HepG2 (cell line): ENCODE results near the gene HTD2. TPM values are rescaled to one million over a fixed set of nuclear protein-coding genes. Genes with fewer than 3 reads are reported as not detected.

Source experiments
- ARNT2 ChIP-seq: sonication (generic); formaldehyde crosslinking; IDR thresholded peaks from 2 replicates; pipeline ENCODE4 v1.8.0; 2022; ENCODE audit warnings: mild to moderate bottlenecking, low read depth, missing genetic modification reagents, moderate library complexity
- EEA1 ChIP-seq: sonication (generic); formaldehyde crosslinking; IDR thresholded peaks from 2 replicates; pipeline ENCODE4 v1.5.1; 2020; ENCODE audit warnings: mild to moderate bottlenecking, missing genetic modification reagents, borderline replicate concordance
- FOXM1 ChIP-seq: sonication (generic); formaldehyde crosslinking; IDR thresholded peaks from 2 replicates; pipeline ENCODE4 v1.5.0; 2020; ENCODE audit warnings: missing genetic modification reagents
- FOXO1 ChIP-seq: sonication (generic); formaldehyde crosslinking; IDR thresholded peaks from 2 replicates; pipeline ENCODE4 v1.4.0; 2020; ENCODE audit warnings: missing genetic modification reagents
- SALL2 ChIP-seq: sonication (generic); formaldehyde crosslinking; IDR thresholded peaks from 2 replicates; pipeline ENCODE4 v1.8.1; 2023; ENCODE audit warnings: mild to moderate bottlenecking, missing genetic modification reagents, inconsistent platforms
- SOX5 ChIP-seq: IDR thresholded peaks from 2 replicates; pipeline ENCODE4 v1.6.1; 2016; ENCODE audit warnings: borderline replicate concordance
- SRY ChIP-seq: sonication (generic); formaldehyde crosslinking; IDR thresholded peaks from 2 replicates; pipeline ENCODE4 v1.8.0; 2022; ENCODE audit warnings: mild to moderate bottlenecking, missing genetic modification reagents
- TMF1 ChIP-seq: sonication (generic); formaldehyde crosslinking; IDR thresholded peaks from 2 replicates; pipeline ENCODE4 v1.8.1; 2022; ENCODE audit warnings: low read depth, missing genetic modification reagents
- ZNF20 ChIP-seq: sonication (generic); formaldehyde crosslinking; IDR thresholded peaks from 2 replicates; pipeline ENCODE4 v1.4.0; 2020; ENCODE audit warnings: mild to moderate bottlenecking, moderate library complexity, missing genetic modification reagents
- ZNF33B ChIP-seq: sonication (generic); formaldehyde crosslinking; IDR thresholded peaks from 2 replicates; pipeline ENCODE4 v1.5.1; 2020; ENCODE audit warnings: mild to moderate bottlenecking, missing genetic modification reagents
- ZNF44 ChIP-seq: sonication (generic); formaldehyde crosslinking; IDR thresholded peaks from 2 replicates; pipeline ENCODE4 v1.5.1; 2020; ENCODE audit warnings: mild to moderate bottlenecking, missing genetic modification reagents
- ZNF577 ChIP-seq: sonication (generic); formaldehyde crosslinking; IDR thresholded peaks from 2 replicates; pipeline ENCODE4 v1.4.0; 2020; ENCODE audit warnings: mild to moderate bottlenecking, low read depth, missing genetic modification reagents, borderline replicate concordance
- ZNF761 ChIP-seq: sonication (generic); formaldehyde crosslinking; conservative IDR thresholded peaks from 2 replicates; pipeline ENCODE4 v1.4.0; 2020; ENCODE audit warnings: mild to moderate bottlenecking, missing genetic modification reagents
- polyA plus RNA-seq, 8 experiments: library from polyadenylated mRNA; depleted of rRNA in 3 of 8; stranded (reverse) in 7 of 8; unstranded in 1 of 8; fragments of >200 nt; fragmentation: Illumina TruSeq in 4 of 8; extraction: Trizol in 4 of 8; gene quantifications; 2 replicates each; pipeline versions ENCODE4 v1.2.1 to v1.2.3, GENCODE V29; 2011 to 2016; ENCODE audit warnings: low read depth in 4 of 8, missing spikeins in 1 of 8, mixed read lengths in 1 of 8; ENCODE audit not compliant: insufficient read depth in 1 of 8
- total RNA-seq, 5 experiments: library from RNA; depleted of rRNA; stranded (reverse); fragments of >200 nt; fragmentation: Illumina TruSeq; extraction: Trizol; gene quantifications; 2 replicates each; pipeline ENCODE4 v1.2.3, GENCODE V29; 2016; ENCODE audit warnings: low read depth in 1 of 5
- TF ChIP-seq, protein P1 (sequence below): sonication (generic); formaldehyde crosslinking; IDR thresholded peaks from 2 replicates; pipeline ENCODE4 v1.4.0; 2020; ENCODE audit warnings: missing genetic modification reagents, low read depth, mild to moderate bottlenecking, borderline replicate concordance
- TF ChIP-seq, protein P2 (sequence below): sonication (generic); formaldehyde crosslinking; IDR thresholded peaks from 2 replicates; pipeline ENCODE4 v1.4.0; 2020; ENCODE audit warnings: missing genetic modification reagents
- TF ChIP-seq, protein P3 (sequence below): sonication (generic); formaldehyde crosslinking; IDR thresholded peaks from 2 replicates; pipeline ENCODE4 v1.5.1; 2020; ENCODE audit warnings: mild to moderate bottlenecking, missing genetic modification reagents, borderline replicate concordance
- TF ChIP-seq, protein P4 (sequence below): IDR thresholded peaks from 2 replicates; pipeline ENCODE4 v1.6.1; 2012; ENCODE audit warnings: low read depth, low read length, improper control_type of control experiment
- TF ChIP-seq, protein P5 (sequence below): sonication (generic); formaldehyde crosslinking; IDR thresholded peaks from 2 replicates; pipeline ENCODE4 v1.4.0; 2020; ENCODE audit warnings: missing genetic modification reagents
- TF ChIP-seq, protein P6 (sequence below): sonication (generic); formaldehyde crosslinking; IDR thresholded peaks from 2 replicates; pipeline ENCODE4 v1.5.0; 2020; ENCODE audit warnings: mild to moderate bottlenecking, missing genetic modification reagents

The HTD2 gene
- total and polyA plus RNA-seq, 2 of the 13 experiments (the other 11 are each of a cell fraction or from before 2014, with no cell fraction given), result 8.6 to 13.7 TPM

DNA sequence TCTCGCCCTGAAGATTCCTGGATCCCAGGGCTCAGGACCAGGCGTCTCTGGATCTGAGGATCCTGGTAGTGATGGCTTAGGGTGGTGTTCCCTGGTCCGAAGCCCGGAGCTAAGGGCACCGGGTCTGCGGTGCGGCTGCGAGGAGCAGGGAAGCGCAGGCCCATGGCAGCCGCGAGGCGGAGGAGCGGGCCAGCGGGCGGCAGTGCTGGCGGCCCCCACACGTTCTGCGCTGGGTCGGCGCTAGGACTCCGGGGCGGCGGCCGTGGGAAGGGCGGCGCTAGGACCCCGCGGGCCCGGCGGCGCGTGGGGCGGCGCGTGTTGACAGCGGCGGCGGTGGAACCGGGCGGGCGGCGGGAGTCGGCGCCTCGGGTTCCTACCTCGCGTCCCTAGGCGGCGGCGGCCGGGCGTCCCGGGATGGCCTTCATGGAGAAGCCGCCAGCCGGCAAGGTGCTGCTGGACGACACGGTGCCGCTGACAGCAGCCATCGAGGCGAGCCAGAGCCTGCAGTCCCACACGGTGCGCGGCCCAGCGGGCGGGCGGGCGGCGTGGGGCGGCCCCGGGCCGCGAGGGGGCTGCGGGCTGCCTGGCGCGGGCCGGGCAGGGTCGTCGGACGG lies 26.4 kb downstream of the HTD2 start, which contains the start of gene PXK (continued):
- TF ChIP-seq, protein P1, sequence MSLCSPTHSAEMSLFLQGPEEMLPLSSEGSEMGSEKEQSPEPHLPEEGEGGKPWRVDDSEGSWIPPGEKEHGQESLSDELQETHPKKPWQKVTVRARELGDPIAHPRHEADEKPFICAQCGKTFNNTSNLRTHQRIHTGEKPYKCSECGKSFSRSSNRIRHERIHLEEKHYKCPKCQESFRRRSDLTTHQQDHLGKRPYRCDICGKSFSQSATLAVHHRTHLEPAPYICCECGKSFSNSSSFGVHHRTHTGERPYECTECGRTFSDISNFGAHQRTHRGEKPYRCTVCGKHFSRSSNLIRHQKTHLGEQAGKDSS (CRISPR knock-in tag), result peak; percentile 48; the same call in 1 of the 2 replicates
- TF ChIP-seq ZNF33B (CRISPR knock-in tag) (no peak), FOXO1 (peak; percentile 89), ZNF44 (CRISPR knock-in tag) (0 out of 2 replicates have a peak, but pooled peaks have one; percentile 40), FOXM1 (no peak), ARNT2 (peak; percentile 88), SOX5 (peak; percentile 23; the same call in 1 of the 2 replicates), ZNF761 (CRISPR knock-in tag) (peak; percentile 71; the same call in 1 of the 2 replicates), TMF1 (peak; percentile 35; the same call in 1 of the 2 replicates), SRY (CRISPR knock-in tag) (no peak; the same call in 1 of the 2 replicates), ZNF20 (CRISPR knock-in tag) (no peak), ZNF577 (CRISPR knock-in tag) (no peak), EEA1 (CRISPR knock-in tag) (0 out of 2 replicates have a peak, but pooled peaks have one; percentile 56), SALL2 (CRISPR knock-in tag) (peak; percentile 91)
- TF ChIP-seq, protein P2, sequence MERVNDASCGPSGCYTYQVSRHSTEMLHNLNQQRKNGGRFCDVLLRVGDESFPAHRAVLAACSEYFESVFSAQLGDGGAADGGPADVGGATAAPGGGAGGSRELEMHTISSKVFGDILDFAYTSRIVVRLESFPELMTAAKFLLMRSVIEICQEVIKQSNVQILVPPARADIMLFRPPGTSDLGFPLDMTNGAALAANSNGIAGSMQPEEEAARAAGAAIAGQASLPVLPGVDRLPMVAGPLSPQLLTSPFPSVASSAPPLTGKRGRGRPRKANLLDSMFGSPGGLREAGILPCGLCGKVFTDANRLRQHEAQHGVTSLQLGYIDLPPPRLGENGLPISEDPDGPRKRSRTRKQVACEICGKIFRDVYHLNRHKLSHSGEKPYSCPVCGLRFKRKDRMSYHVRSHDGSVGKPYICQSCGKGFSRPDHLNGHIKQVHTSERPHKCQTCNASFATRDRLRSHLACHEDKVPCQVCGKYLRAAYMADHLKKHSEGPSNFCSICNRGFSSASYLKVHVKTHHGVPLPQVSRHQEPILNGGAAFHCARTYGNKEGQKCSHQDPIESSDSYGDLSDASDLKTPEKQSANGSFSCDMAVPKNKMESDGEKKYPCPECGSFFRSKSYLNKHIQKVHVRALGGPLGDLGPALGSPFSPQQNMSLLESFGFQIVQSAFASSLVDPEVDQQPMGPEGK, result peak; percentile 88
- TF ChIP-seq, protein P3, sequence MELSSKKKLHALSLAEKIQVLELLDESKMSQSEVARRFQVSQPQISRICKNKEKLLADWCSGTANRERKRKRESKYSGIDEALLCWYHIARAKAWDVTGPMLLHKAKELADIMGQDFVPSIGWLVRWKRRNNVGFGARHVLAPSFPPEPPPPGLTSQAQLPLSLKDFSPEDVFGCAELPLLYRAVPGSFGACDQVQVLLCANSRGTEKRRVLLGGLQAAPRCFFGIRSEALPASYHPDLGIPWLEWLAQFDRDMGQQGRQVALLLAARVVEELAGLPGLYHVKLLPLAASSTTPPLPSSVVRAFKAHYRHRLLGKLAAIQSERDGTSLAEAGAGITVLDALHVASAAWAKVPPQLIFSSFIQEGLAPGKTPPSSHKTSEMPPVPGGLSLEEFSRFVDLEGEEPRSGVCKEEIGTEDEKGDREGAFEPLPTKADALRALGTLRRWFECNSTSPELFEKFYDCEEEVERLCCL (CRISPR knock-in tag), result no peak
- TF ChIP-seq, protein P4, sequence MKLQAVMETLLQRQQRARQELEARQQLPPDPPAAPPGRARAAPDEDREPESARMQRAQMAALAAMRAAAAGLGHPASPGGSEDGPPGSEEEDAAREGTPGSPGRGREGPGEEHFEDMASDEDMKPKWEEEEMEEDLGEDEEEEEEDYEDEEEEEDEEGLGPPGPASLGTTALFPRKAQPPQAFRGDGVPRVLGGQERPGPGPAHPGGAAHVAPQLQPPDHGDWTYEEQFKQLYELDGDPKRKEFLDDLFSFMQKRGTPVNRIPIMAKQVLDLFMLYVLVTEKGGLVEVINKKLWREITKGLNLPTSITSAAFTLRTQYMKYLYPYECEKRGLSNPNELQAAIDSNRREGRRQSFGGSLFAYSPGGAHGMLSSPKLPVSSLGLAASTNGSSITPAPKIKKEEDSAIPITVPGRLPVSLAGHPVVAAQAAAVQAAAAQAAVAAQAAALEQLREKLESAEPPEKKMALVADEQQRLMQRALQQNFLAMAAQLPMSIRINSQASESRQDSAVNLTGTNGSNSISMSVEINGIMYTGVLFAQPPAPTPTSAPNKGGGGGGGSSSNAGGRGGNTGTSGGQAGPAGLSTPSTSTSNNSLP, result 0 out of 2 replicates have a peak, but pooled peaks have one; percentile 14
- TF ChIP-seq, protein P5, sequence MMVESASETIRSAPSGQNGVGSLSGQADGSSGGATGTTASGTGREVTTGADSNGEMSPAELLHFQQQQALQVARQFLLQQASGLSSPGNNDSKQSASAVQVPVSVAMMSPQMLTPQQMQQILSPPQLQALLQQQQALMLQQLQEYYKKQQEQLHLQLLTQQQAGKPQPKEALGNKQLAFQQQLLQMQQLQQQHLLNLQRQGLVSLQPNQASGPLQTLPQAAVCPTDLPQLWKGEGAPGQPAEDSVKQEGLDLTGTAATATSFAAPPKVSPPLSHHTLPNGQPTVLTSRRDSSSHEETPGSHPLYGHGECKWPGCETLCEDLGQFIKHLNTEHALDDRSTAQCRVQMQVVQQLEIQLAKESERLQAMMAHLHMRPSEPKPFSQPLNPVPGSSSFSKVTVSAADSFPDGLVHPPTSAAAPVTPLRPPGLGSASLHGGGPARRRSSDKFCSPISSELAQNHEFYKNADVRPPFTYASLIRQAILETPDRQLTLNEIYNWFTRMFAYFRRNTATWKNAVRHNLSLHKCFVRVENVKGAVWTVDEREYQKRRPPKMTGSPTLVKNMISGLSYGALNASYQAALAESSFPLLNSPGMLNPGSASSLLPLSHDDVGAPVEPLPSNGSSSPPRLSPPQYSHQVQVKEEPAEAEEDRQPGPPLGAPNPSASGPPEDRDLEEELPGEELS (CRISPR knock-in tag), result peak; percentile 20; the same call in 1 of the 2 replicates
- TF ChIP-seq, protein P6, sequence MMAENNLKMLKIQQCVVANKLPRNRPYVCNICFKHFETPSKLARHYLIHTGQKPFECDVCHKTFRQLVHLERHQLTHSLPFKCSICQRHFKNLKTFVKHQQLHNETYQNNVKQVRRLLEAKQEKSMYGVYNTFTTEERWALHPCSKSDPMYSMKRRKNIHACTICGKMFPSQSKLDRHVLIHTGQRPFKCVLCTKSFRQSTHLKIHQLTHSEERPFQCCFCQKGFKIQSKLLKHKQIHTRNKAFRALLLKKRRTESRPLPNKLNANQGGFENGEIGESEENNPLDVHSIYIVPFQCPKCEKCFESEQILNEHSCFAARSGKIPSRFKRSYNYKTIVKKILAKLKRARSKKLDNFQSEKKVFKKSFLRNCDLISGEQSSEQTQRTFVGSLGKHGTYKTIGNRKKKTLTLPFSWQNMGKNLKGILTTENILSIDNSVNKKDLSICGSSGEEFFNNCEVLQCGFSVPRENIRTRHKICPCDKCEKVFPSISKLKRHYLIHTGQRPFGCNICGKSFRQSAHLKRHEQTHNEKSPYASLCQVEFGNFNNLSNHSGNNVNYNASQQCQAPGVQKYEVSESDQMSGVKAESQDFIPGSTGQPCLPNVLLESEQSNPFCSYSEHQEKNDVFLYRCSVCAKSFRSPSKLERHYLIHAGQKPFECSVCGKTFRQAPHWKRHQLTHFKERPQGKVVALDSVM (CRISPR knock-in tag), result peak; percentile 32; the same call in 1 of the 2 replicates
